ENCODE results near the gene AOPEP.

GRCh38 chr9:94823710-94824109 is 97.2 kb downstream of the AOPEP start:
- TF ChIP-seq CTCF (IDR thresholded peaks at IDR 0.05) (no peak), POLR2A (IDR thresholded peaks at IDR 0.05) (no peak)
